HG03442 (cell line): ENCODE results near the gene NOL4L.

ENCODE experiments used
- ATAC-seq: cut with Tn5 transposase; IDR thresholded peaks from one replicate; pipeline ENCODE4 v1.9.1; 2021; ENCODE audit warnings: mild to moderate bottlenecking, moderate library complexity; ENCODE audit not compliant: unreplicated experiment

NOL4L gene

GRCh38 chr20:32527447-32528055 is 57.6 kb downstream of the NOL4L start:
- no peak for ATAC-seq

- ATAC-seq: no peak
These were observed 58.1 kb downstream of the NOL4L start for GRCh38 chr20:32527052-32527446.

- no peak for ATAC-seq
These were observed 58.6 kb downstream of the NOL4L start for GRCh38 chr20:32526541-32526940.

GRCh38 chr20:32526125-32526524 is 59.0 kb downstream of the NOL4L start:
- no peak for ATAC-seq

- no peak for ATAC-seq
These were observed 60.2 kb downstream of the NOL4L start for GRCh38 chr20:32524829-32525501.

GRCh38 chr20:32523613-32524213 is 61.4 kb downstream of the NOL4L start:
- ATAC-seq: no peak

GRCh38 chr20:32522776-32523612 is 62.1 kb downstream of the NOL4L start:
- ATAC-seq: no peak

- ATAC-seq: no peak
These were observed 62.7 kb downstream of the NOL4L start for GRCh38 chr20:32522526-32522775.

- no peak for ATAC-seq
These were observed 63.2 kb downstream of the NOL4L start for GRCh38 chr20:32521780-32522525.

- no peak for ATAC-seq
These were observed 64.3 kb downstream of the NOL4L start for GRCh38 chr20:32520927-32521203.

- no peak for ATAC-seq
These were observed 65.8 kb downstream of the NOL4L start for GRCh38 chr20:32519381-32519730.

GRCh38 chr20:32518593-32519380 is 66.3 kb downstream of the NOL4L start:
- no peak for ATAC-seq

- ATAC-seq: no peak
These were observed 67.1 kb downstream of the NOL4L start for GRCh38 chr20:32517914-32518592.

- no peak for ATAC-seq
These were observed 67.6 kb downstream of the NOL4L start for GRCh38 chr20:32517518-32517873.

- no peak for ATAC-seq
These were observed 68.3 kb downstream of the NOL4L start for GRCh38 chr20:32516583-32517517.

- no peak for ATAC-seq
These were observed 69.5 kb downstream of the NOL4L start for GRCh38 chr20:32515631-32516101.

- ATAC-seq: no peak
These were observed 70.4 kb downstream of the NOL4L start for GRCh38 chr20:32514760-32515159.

- ATAC-seq: no peak
These were observed 71.9 kb downstream of the NOL4L start for GRCh38 chr20:32513031-32513866.
